ENCODE data around the gene NRBP1. TPM values are rescaled to one million over a fixed set of nuclear protein-coding genes. Genes with fewer than 3 reads are reported as not detected.

The NRBP1 gene
- total RNA-seq, 1 experiment from 2014 or later: 66.6 TPM

GRCh38 chr2:27489498-27490397, 61.3 kb downstream of the NRBP1 start, which contains the start of gene IFT172:
TSS of gene IFT172 (minus strand) at chr2:27489743. CDS start at chr2:27489653, 90 bp downstream.
- H3K9me3 ChIP-seq (ENCODE audit: low read length): no peaks in the 10 kb centered on the region
- no peaks in the 10 kb centered on the region for H3F3A ChIP-seq (ENCODE audit: low read length, unreplicated experiment)
- H3K27ac ChIP-seq (ENCODE audit: low read length): 0 out of 2 replicates have a peak within 1 kb of the TSS, but pooled peaks have one; percentile 3
- H3K27me3 ChIP-seq (ENCODE audit: low read length): no peaks in the 10 kb centered on the region
- peak; percentile 98 for ATAC-seq
- H3K9ac ChIP-seq (ENCODE audit: low read length): peak within 1 kb of the TSS; percentile 42
- POLR2A ChIA-PET (ENCODE audit: unreplicated experiment): no interaction called here
- H3K4me2 ChIP-seq (ENCODE audit: low read length): peak within 1 kb of the TSS; percentile 93
- peak within 1 kb of the TSS; percentile 94 for H2AFZ ChIP-seq (ENCODE audit: low read length)
- no peaks in the 10 kb centered on the region for H3K9me2 ChIP-seq (replicated peaks; ENCODE audit: low read length)
- CTCF ChIA-PET: no interaction called here
- 0 out of 2 replicates have a peak, but pooled peaks cover 5% of the 10 kb centered on the region for H3K79me2 ChIP-seq (ENCODE audit: low read length)
- H4K20me1 ChIP-seq (ENCODE audit: low read length): no peaks in the 10 kb centered on the region
- no peaks in the 10 kb centered on the region for H3K36me3 ChIP-seq (ENCODE audit: low read depth, low read length)
- DNase-seq: peak; percentile 100
- TSS peak; percentile 98 for BruUV-seq (replicated peaks)
- peak within 1 kb of the TSS; percentile 71 for H3K4me3 ChIP-seq (ENCODE audit: low read length)
- H3K4me1 ChIP-seq (ENCODE audit: insufficient read depth, low read length): peaks cover 16% of the 10 kb centered on the region
- TF ChIP-seq, protein P1, sequence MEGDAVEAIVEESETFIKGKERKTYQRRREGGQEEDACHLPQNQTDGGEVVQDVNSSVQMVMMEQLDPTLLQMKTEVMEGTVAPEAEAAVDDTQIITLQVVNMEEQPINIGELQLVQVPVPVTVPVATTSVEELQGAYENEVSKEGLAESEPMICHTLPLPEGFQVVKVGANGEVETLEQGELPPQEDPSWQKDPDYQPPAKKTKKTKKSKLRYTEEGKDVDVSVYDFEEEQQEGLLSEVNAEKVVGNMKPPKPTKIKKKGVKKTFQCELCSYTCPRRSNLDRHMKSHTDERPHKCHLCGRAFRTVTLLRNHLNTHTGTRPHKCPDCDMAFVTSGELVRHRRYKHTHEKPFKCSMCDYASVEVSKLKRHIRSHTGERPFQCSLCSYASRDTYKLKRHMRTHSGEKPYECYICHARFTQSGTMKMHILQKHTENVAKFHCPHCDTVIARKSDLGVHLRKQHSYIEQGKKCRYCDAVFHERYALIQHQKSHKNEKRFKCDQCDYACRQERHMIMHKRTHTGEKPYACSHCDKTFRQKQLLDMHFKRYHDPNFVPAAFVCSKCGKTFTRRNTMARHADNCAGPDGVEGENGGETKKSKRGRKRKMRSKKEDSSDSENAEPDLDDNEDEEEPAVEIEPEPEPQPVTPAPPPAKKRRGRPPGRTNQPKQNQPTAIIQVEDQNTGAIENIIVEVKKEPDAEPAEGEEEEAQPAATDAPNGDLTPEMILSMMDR (conservative IDR thresholded peaks at IDR 0.05; ENCODE audit: low read depth, low read length): no peak
- TF ChIP-seq EZH2 (IDR thresholded peaks at IDR 0.05; ENCODE audit: low read length, unreplicated experiment): no peak
- TF ChIP-seq EZH2phosphoT487 (IDR thresholded peaks at IDR 0.05; ENCODE audit: borderline replicate concordance, low read length): no peak
- intact Hi-C loops (cut with micrococcal nuclease): loop anchor here (1.0 kb wide), 1 partner anchor 139 kb away; no protein-coding TSS in a partner anchor

Other genes with a start within 250 kb of the NRBP1 start
- gene ATRAID, start 216.6 kb upstream of the NRBP1 start, total RNA-seq (2014; rRNA removed): 111 and 130 TPM in 2 replicates
- 46.0 and 48.1 TPM in 2 replicates for gene SLC5A6, start 216.4 kb upstream of the NRBP1 start, total RNA-seq (2014; rRNA removed)
- gene CAD, start 211.3 kb upstream of the NRBP1 start, total RNA-seq (2014; rRNA removed): 85.9 and 121 TPM in 2 replicates
- 0.36 TPM in 1 of 2 replicates, not detected in the other for gene SLC30A3, start 165.6 kb upstream of the NRBP1 start, total RNA-seq (2014; rRNA removed)
- gene DNAJC5G, start 153.2 kb upstream of the NRBP1 start, total RNA-seq (2014; rRNA removed): not detected in 2 replicates
- 0.51 and 1.6 TPM in 2 replicates for gene TRIM54, start 146.2 kb upstream of the NRBP1 start, total RNA-seq (2014; rRNA removed)
- 0.52 and 3.6 TPM in 2 replicates for gene UCN, start 120.2 kb upstream of the NRBP1 start, total RNA-seq (2014; rRNA removed)
- 41.8 and 59.2 TPM in 2 replicates for gene MPV17, start 105.5 kb upstream of the NRBP1 start, total RNA-seq (2014; rRNA removed)
- 82.2 and 98.1 TPM in 2 replicates for gene GTF3C2, start 71.9 kb upstream of the NRBP1 start, total RNA-seq (2014; rRNA removed)
- 35.8 and 43.9 TPM in 2 replicates for gene EIF2B4, start 58.3 kb upstream of the NRBP1 start, total RNA-seq (2014; rRNA removed)
- 99.6 and 110 TPM in 2 replicates for gene SNX17, start 58.0 kb upstream of the NRBP1 start, total RNA-seq (2014; rRNA removed)
- 7.4 and 9.7 TPM in 2 replicates for gene ZNF513, start 47.9 kb upstream of the NRBP1 start, total RNA-seq (2014; rRNA removed)
- 122 and 133 TPM in 2 replicates for gene PPM1G, start 19.0 kb upstream of the NRBP1 start, total RNA-seq (2014; rRNA removed)
- 0.22 TPM in 1 of 2 replicates, not detected in the other for gene KRTCAP3, start 13.8 kb downstream of the NRBP1 start, total RNA-seq (2014; rRNA removed)
- 12.8 and 22.9 TPM in 2 replicates for gene IFT172, start 61.1 kb downstream of the NRBP1 start, total RNA-seq (2014; rRNA removed)
- 1.7 and 4.7 TPM in 2 replicates for gene FNDC4, start 66.6 kb downstream of the NRBP1 start, total RNA-seq (2014; rRNA removed)
- not detected in 2 replicates for gene GCKR, start 68.2 kb downstream of the NRBP1 start, total RNA-seq (2014; rRNA removed)
- not detected in 2 replicates for gene ZNF512, start 154.4 kb downstream of the NRBP1 start, total RNA-seq (2014; rRNA removed)
- 0.87 and 2.7 TPM in 2 replicates for gene CCDC121, start 200.4 kb downstream of the NRBP1 start, total RNA-seq (2014; rRNA removed)
- 40.9 and 46.8 TPM in 2 replicates for gene GPN1, start 200.4 kb downstream of the NRBP1 start, total RNA-seq (2014; rRNA removed)
- 23.4 and 27.2 TPM in 2 replicates for gene SUPT7L, start 235.0 kb downstream of the NRBP1 start, total RNA-seq (2014; rRNA removed)
- 29.1 and 30.3 TPM in 2 replicates for gene SLC4A1AP, start 235.3 kb downstream of the NRBP1 start, total RNA-seq (2014; rRNA removed)

Data from PC-3 (cell line).